ENCODE measurements around the gene SOCS1. TPM values are rescaled to one million over a fixed set of nuclear protein-coding genes. Genes with fewer than 3 reads are reported as not detected.

Gene SOCS1
- total and polyA plus RNA-seq, 12 donors: 0.60 to 12.2 (median 2.5) TPM

GRCh38 chr16:11289202-11289601 lies 33.2 kb upstream of the SOCS1 start:
- Histone ChIP-seq H3K27me3 (peaks cover 0 to 4% (median 0%) of the 10 kb centered on the region in 7 donors), H3K4me3 (no peak overlapping the region), H3K36me3 (no peaks in the 10 kb centered on the region), H3K4me1 (no peaks in the 10 kb centered on the region), H3K9me3 (no peaks in the 10 kb centered on the region), H3K27ac (no peak overlapping the region)
- intact Hi-C loops (cut with DNase I): no loop called here
- ATAC-seq (no peak), DNase-seq (no peak)
- WGBS, 2 donors: 90 to 100% methylated on average over 2 of the region's 2 CpGs
- TF ChIP-seq CTCF (IDR thresholded peaks at IDR 0.05): no peak

- H3K9me3 ChIP-seq: no peaks in the 10 kb centered on the region
- peaks cover 0 to 4% (median 0%) of the 10 kb centered on the region in 7 donors for H3K27me3 ChIP-seq
- H3K4me3 ChIP-seq: no peak overlapping the region
- no peak overlapping the region for H3K27ac ChIP-seq
- ATAC-seq (no peak), DNase-seq (no peak)
- 78 to 84% methylated on average over 2 of the region's 2 CpGs for WGBS, 2 donors
- peaks cover 0 to 6% (median 0%) of the 10 kb centered on the region in 9 donors for H3K4me1 ChIP-seq
- intact Hi-C loops (cut with DNase I): no loop called here
- TF ChIP-seq CTCF (IDR thresholded peaks at IDR 0.05): no peak
- H3K36me3 ChIP-seq: no peaks in the 10 kb centered on the region
These were observed 29.8 kb upstream of the SOCS1 start for GRCh38 chr16:11285842-11286241.

- Histone ChIP-seq H3K4me3 (no peak overlapping the region), H3K9me3 (no peaks in the 10 kb centered on the region), H3K27ac (no peak overlapping the region), H3K27me3 (peaks cover 0 to 3% (median 0%) of the 10 kb centered on the region in 7 donors), H3K4me1 (peaks cover 0 to 6% (median 0%) of the 10 kb centered on the region in 9 donors), H3K36me3 (no peaks in the 10 kb centered on the region)
- 59 to 63% methylated on average over 4 of the region's 4 CpGs for WGBS, 2 donors
- no peak for DNase-seq
- intact Hi-C loops (cut with DNase I): no loop called here
- TF ChIP-seq CTCF (IDR thresholded peaks at IDR 0.05): no peak
- no peak for ATAC-seq
These were observed 27.8 kb upstream of the SOCS1 start for GRCh38 chr16:11283820-11284248.

- Histone ChIP-seq H3K4me1 (peaks cover 0 to 6% (median 0%) of the 10 kb centered on the region in 9 donors), H3K27ac (no peak within 1 kb of the TSS), H3K36me3 (no peaks in the 10 kb centered on the region), H3K27me3 (peaks cover 0 to 4% (median 0%) of the 10 kb centered on the region in 7 donors), H3K9me3 (peaks cover 0 to 3% (median 0%) of the 10 kb centered on the region in 11 donors), H3K4me3 (no peak within 1 kb of the TSS)
- intact Hi-C loops (cut with DNase I): no loop called here
- TF ChIP-seq CTCF (IDR thresholded peaks at IDR 0.05): no peak
- DNase-seq: no peak
- ATAC-seq: peak in 1 of 8 donors; percentile 30
- 81 to 86% methylated on average over 25 of the region's 25 CpGs for WGBS, 2 donors
These were observed 24.9 kb upstream of the SOCS1 start, which contains the start of gene PRM1 for GRCh38 chr16:11280616-11281522. Gene PRM1 (minus strand): TSS chr16:11281330. CDS start chr16:11281238, 92 bp downstream.

Measured in heart right ventricle (tissue), 16 donors.